HL-60 (cell line): ENCODE data around the gene TANK.

Experiments
- DNase-seq, 2 experiments: peaks; one replicate each; pipeline ENCODE4 v3.0.0-alpha.2; 2010 to 2020; ENCODE audit warnings: low read depth in 1 of 2, low spot score in 1 of 2
- H3K27ac ChIP-seq: fragments of 250-450 bp; sonication (Bioruptor Pico); replicated peaks from 2 replicates; pipeline ENCODE4 v1.5.1; 2020; ENCODE audit warnings: mild to moderate bottlenecking, moderate library complexity
- H3K27me3 ChIP-seq: fragments of 250-450 bp; sonication (Bioruptor Pico); 2 replicates; pipeline ENCODE4 v1.5.1; 2021; ENCODE audit warnings: mild to moderate bottlenecking, moderate library complexity; ENCODE audit not compliant: insufficient read depth, poor library complexity, severe bottlenecking
- H3K4me3 ChIP-seq: replicated peaks from 2 replicates; pipeline ENCODE4 v1.5.1; 2011; ENCODE audit warnings: mild to moderate bottlenecking, control low read depth, low read length; ENCODE audit not compliant: insufficient read depth
- GABPA ChIP-seq: IDR thresholded peaks from 2 replicates; pipeline ENCODE4 v1.6.1; 2012; ENCODE audit warnings: low read depth
- POLR2AphosphoS5 ChIP-seq: IDR thresholded peaks from 2 replicates; pipeline ENCODE4 v1.6.1; 2012; ENCODE audit warnings: low read depth
- SPI1 ChIP-seq: IDR thresholded peaks from 2 replicates; pipeline ENCODE4 v1.6.1; 2012; ENCODE audit warnings: low read depth, mild to moderate bottlenecking, borderline replicate concordance
- TF ChIP-seq, protein P1 (sequence below): IDR thresholded peaks from one replicate; pipeline ENCODE4 v1.5.1; 2011; ENCODE audit warnings: low read length, control low read depth, inconsistent platforms; ENCODE audit not compliant: insufficient read depth
- TF ChIP-seq, protein P2 (sequence below): IDR thresholded peaks from 2 replicates; pipeline ENCODE4 v1.6.1; 2012; ENCODE audit warnings: low read depth; ENCODE audit not compliant: insufficient replicate concordance

The TANK gene

DNA sequence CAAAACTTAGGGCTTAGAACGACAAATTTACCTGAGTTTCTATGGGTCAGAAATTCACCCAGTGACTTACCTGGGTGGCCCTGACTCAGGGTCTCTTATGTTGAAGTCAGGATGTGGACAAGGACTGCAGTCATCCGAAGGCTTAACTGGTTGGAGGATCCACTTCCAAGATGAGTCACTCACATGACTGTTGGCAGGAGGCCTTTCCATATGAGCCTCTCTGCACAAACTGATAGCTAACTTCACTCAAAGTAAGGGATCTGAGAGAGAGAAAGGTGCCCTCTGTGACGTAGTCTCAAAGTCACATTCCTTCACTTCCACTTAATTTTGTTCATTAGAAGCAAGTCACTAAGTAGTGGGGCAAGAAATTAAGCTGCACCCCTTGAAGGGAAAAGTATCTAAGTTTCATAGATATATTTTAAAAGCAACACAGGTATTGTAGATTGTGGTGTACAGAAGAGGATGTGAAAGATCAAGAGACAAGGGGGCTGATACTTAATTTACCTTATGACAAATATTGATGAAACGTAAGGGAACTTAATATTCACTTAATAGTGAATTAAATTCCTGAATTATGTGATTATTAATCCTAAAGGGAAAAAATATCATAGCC is 48.4 kb downstream of the TANK start:
- TF ChIP-seq GABPA (no peak), SPI1 (no peak), POLR2AphosphoS5 (no peak)
- TF ChIP-seq, protein P1, sequence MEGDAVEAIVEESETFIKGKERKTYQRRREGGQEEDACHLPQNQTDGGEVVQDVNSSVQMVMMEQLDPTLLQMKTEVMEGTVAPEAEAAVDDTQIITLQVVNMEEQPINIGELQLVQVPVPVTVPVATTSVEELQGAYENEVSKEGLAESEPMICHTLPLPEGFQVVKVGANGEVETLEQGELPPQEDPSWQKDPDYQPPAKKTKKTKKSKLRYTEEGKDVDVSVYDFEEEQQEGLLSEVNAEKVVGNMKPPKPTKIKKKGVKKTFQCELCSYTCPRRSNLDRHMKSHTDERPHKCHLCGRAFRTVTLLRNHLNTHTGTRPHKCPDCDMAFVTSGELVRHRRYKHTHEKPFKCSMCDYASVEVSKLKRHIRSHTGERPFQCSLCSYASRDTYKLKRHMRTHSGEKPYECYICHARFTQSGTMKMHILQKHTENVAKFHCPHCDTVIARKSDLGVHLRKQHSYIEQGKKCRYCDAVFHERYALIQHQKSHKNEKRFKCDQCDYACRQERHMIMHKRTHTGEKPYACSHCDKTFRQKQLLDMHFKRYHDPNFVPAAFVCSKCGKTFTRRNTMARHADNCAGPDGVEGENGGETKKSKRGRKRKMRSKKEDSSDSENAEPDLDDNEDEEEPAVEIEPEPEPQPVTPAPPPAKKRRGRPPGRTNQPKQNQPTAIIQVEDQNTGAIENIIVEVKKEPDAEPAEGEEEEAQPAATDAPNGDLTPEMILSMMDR: no peak
- TF ChIP-seq, protein P2, sequence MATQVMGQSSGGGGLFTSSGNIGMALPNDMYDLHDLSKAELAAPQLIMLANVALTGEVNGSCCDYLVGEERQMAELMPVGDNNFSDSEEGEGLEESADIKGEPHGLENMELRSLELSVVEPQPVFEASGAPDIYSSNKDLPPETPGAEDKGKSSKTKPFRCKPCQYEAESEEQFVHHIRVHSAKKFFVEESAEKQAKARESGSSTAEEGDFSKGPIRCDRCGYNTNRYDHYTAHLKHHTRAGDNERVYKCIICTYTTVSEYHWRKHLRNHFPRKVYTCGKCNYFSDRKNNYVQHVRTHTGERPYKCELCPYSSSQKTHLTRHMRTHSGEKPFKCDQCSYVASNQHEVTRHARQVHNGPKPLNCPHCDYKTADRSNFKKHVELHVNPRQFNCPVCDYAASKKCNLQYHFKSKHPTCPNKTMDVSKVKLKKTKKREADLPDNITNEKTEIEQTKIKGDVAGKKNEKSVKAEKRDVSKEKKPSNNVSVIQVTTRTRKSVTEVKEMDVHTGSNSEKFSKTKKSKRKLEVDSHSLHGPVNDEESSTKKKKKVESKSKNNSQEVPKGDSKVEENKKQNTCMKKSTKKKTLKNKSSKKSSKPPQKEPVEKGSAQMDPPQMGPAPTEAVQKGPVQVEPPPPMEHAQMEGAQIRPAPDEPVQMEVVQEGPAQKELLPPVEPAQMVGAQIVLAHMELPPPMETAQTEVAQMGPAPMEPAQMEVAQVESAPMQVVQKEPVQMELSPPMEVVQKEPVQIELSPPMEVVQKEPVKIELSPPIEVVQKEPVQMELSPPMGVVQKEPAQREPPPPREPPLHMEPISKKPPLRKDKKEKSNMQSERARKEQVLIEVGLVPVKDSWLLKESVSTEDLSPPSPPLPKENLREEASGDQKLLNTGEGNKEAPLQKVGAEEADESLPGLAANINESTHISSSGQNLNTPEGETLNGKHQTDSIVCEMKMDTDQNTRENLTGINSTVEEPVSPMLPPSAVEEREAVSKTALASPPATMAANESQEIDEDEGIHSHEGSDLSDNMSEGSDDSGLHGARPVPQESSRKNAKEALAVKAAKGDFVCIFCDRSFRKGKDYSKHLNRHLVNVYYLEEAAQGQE: no peak
- no peak for DNase-seq
- Histone ChIP-seq H3K4me3 (no peak overlapping the region), H3K27ac (no peak overlapping the region), H3K27me3 (no peaks in the 10 kb centered on the region)

DNA sequence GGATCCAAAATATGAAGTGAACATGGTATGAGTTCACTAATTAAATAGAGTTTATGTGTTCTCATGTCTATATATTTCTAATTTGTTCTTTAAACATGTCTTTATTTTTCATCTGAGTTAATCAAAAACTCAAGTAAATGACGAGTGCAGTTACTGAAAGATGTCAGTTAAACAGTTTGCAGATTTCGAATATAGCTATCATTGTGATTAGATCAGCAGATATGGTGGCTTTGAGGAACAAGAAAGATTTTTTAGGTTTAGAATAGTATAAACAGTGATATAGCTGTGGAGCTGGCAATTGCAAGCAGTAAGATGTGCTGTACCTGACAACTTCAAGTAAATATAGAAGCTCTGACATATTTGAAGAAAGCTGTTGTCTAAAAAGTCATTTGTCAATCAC is 49.7 kb downstream of the TANK start:
- no peaks in the 10 kb centered on the region for H3K27me3 ChIP-seq
- TF ChIP-seq POLR2AphosphoS5 (no peak), SPI1 (no peak), GABPA (no peak)
- TF ChIP-seq, protein P2: no peak
- TF ChIP-seq, protein P1: no peak
- no peak overlapping the region for H3K4me3 ChIP-seq
- H3K27ac ChIP-seq: no peak overlapping the region
- DNase-seq: no peak

DNA sequence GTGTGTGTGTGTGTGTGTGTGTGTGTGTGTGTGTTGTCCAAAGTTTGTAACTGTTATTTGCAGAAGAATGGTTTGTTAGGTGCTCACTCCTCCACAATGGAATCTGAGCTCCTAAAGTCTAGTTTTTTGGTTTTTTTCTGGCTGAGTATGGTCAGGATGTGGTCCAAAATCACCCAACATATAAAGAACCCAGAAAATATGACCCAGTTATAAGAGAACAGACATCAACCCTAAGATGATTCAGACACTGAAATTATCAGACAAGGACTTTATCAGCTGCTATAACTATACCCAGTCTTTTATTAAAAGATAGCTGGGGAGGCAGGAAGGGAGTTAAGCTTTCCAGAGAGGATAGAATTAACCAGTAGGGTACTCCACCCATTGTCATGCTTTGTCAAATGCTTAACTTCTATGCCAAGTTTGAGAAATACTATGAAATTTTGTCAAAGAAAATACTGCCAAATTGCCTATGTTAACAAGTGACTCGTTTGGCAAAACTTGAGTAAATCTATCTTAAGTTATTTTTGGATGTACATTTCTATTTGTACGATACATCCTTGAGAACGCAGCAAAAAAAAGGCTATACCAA is 57.5 kb downstream of the TANK start:
- H3K27me3 ChIP-seq: no peaks in the 10 kb centered on the region
- no peak overlapping the region for H3K4me3 ChIP-seq
- no peak overlapping the region for H3K27ac ChIP-seq
- DNase-seq: no peak
- TF ChIP-seq, protein P2: no peak
- TF ChIP-seq GABPA (no peak), SPI1 (no peak)
